HepG2 (cell line): ENCODE data around the gene DEFB124. TPM values are rescaled to one million over a fixed set of nuclear protein-coding genes. Genes with fewer than 3 reads are reported as not detected.

Source experiments
- FOXA1 ChIP-seq, 2 experiments: fragments of 450-650 bp in 1 of 2; sonication (generic) in 1 of 2; formaldehyde crosslinking in 1 of 2; IDR thresholded peaks; 2 replicates each; pipeline versions ENCODE4 v1.4.0 to v1.6.1; 2016 to 2020; ENCODE audit warnings: missing genetic modification reagents in 1 of 2
- HIVEP1 ChIP-seq: sonication (generic); formaldehyde crosslinking; IDR thresholded peaks from 2 replicates; pipeline ENCODE4 v1.4.0; 2020; ENCODE audit warnings: mild to moderate bottlenecking, missing genetic modification reagents
- MAFF ChIP-seq: IDR thresholded peaks from 2 replicates; pipeline ENCODE4 v1.6.1; 2011; ENCODE audit warnings: low read depth, low read length, improper control_type of control experiment
- POGK ChIP-seq: sonication (generic); formaldehyde crosslinking; conservative IDR thresholded peaks from 2 replicates; pipeline ENCODE4 v1.8.0; 2022; ENCODE audit warnings: mild to moderate bottlenecking, moderate library complexity, missing genetic modification reagents
- SMAD1 ChIP-seq: sonication (generic); formaldehyde crosslinking; IDR thresholded peaks from 2 replicates; pipeline ENCODE4 v1.4.0; 2020; ENCODE audit warnings: missing genetic modification reagents, low read depth, mild to moderate bottlenecking, borderline replicate concordance
- STAG1 ChIP-seq: sonication (generic); formaldehyde crosslinking; IDR thresholded peaks from 2 replicates; pipeline ENCODE4 v1.4.0; 2020; ENCODE audit warnings: missing genetic modification reagents
- TOE1 ChIP-seq: sonication (generic); formaldehyde crosslinking; IDR thresholded peaks from 2 replicates; pipeline ENCODE4 v1.4.0; 2020; ENCODE audit warnings: mild to moderate bottlenecking, missing genetic modification reagents
- ZFY ChIP-seq: sonication (generic); formaldehyde crosslinking; IDR thresholded peaks from 2 replicates; pipeline ENCODE4 v1.4.0; 2020; ENCODE audit warnings: missing genetic modification reagents
- ZNF20 ChIP-seq: sonication (generic); formaldehyde crosslinking; IDR thresholded peaks from 2 replicates; pipeline ENCODE4 v1.4.0; 2020; ENCODE audit warnings: mild to moderate bottlenecking, moderate library complexity, missing genetic modification reagents
- ZNF335 ChIP-seq: sonication (generic); formaldehyde crosslinking; IDR thresholded peaks from 2 replicates; pipeline ENCODE4 v1.4.0; 2020; ENCODE audit warnings: missing genetic modification reagents
- ZNF556 ChIP-seq: sonication (generic); formaldehyde crosslinking; IDR thresholded peaks from 2 replicates; pipeline ENCODE4 v1.4.0; 2020; ENCODE audit warnings: mild to moderate bottlenecking, missing genetic modification reagents, borderline replicate concordance
- polyA plus RNA-seq, 8 experiments: library from polyadenylated mRNA; depleted of rRNA in 3 of 8; stranded (reverse) in 7 of 8; unstranded in 1 of 8; fragments of >200 nt; fragmentation: Illumina TruSeq in 4 of 8; extraction: Trizol in 4 of 8; gene quantifications; 2 replicates each; pipeline versions ENCODE4 v1.2.1 to v1.2.3, GENCODE V29; 2011 to 2016; ENCODE audit warnings: low read depth in 4 of 8, missing spikeins in 1 of 8, mixed read lengths in 1 of 8; ENCODE audit not compliant: insufficient read depth in 1 of 8
- total RNA-seq, 5 experiments: library from RNA; depleted of rRNA; stranded (reverse); fragments of >200 nt; fragmentation: Illumina TruSeq; extraction: Trizol; gene quantifications; 2 replicates each; pipeline ENCODE4 v1.2.3, GENCODE V29; 2016; ENCODE audit warnings: low read depth in 1 of 5
- TF ChIP-seq, protein P1 (sequence below): sonication (generic); formaldehyde crosslinking; IDR thresholded peaks from 2 replicates; pipeline ENCODE4 v1.4.0; 2020; ENCODE audit warnings: low read depth, missing genetic modification reagents
- TF ChIP-seq, protein P2 (sequence below): IDR thresholded peaks from 2 replicates; pipeline ENCODE4 v1.6.1; 2016; ENCODE audit warnings: missing compliant biosample characterization, missing genetic modification reagents, borderline replicate concordance
- TF ChIP-seq, protein P3 (sequence below), 2 experiments: sonication (generic) in 1 of 2; formaldehyde crosslinking in 1 of 2; IDR thresholded peaks; 2 replicates each; pipeline versions ENCODE4 v1.6.1 to v1.9.0; 2014 to 2022; ENCODE audit warnings: antibody characterized with exemption in 1 of 2, borderline replicate concordance in 1 of 2, inconsistent platforms in 1 of 2, low read depth in 1 of 2, missing genetic modification reagents in 1 of 2

The DEFB124 gene
- total and polyA plus RNA-seq, 2 of the 13 experiments (the other 11 are each of a cell fraction or from before 2014, with no cell fraction given), result not detected

DNA sequence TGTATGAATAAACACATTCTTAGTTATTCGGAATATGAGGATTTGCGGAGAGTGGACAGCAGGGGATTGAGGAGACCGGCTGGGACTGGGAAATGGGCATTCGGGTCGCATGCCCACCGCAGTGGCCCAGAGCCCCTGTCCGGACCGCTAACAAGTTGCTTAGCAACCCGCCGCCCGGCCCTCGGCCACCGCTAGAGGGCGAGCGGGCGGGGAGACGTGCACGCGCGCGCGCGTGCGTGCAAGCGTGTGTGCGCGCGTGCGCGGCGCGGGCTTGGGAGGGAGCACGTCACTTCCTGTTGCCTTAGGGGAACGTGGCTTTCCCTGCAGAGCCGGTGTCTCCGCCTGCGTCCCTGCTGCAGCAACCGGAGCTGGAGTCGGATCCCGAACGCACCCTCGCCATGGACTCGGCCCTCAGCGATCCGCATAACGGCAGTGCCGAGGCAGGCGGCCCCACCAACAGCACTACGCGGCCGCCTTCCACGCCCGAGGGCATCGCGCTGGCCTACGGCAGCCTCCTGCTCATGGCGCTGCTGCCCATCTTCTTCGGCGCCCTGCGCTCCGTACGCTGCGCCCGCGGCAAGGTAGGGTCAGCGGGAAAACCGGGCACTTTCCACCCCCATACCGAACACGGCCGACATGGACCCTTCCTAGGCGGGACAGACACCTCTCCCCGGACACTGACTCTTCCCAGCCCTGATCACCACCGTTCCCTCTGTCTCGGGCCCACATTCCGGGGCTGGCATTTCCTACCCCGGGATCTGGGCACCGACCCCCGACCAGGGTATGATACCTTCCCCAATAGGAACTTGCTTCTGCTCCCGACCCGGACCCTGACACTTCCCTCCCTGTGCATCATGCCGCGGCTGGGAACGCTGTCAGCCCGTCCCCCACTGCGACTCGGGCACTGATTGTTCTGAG, 39.5 kb upstream of the DEFB124 start, which contains the start of gene HM13 (continued):
- TF ChIP-seq FOXA1 (IDR thresholded peaks at IDR 0.05) (no peak), FOXA1 (CRISPR knock-in tag; IDR thresholded peaks at IDR 0.05) (peak; percentile 90), ZNF335 (peak; percentile 81), ZNF20 (CRISPR knock-in tag) (no peak), SMAD1 (CRISPR knock-in tag) (peak; percentile 73; the same call in 1 of the 2 replicates), MAFF (no peak), TOE1 (CRISPR knock-in tag) (0 out of 2 replicates have a peak, but pooled peaks have one; percentile 43), ZFY (CRISPR knock-in tag) (peak; percentile 99), STAG1 (no peak; the same call in 1 of the 2 replicates), ZNF556 (CRISPR knock-in tag) (peak; percentile 98), HIVEP1 (CRISPR knock-in tag) (peak; percentile 77), POGK (CRISPR knock-in tag) (peak; percentile 94)
- TF ChIP-seq, protein P1, sequence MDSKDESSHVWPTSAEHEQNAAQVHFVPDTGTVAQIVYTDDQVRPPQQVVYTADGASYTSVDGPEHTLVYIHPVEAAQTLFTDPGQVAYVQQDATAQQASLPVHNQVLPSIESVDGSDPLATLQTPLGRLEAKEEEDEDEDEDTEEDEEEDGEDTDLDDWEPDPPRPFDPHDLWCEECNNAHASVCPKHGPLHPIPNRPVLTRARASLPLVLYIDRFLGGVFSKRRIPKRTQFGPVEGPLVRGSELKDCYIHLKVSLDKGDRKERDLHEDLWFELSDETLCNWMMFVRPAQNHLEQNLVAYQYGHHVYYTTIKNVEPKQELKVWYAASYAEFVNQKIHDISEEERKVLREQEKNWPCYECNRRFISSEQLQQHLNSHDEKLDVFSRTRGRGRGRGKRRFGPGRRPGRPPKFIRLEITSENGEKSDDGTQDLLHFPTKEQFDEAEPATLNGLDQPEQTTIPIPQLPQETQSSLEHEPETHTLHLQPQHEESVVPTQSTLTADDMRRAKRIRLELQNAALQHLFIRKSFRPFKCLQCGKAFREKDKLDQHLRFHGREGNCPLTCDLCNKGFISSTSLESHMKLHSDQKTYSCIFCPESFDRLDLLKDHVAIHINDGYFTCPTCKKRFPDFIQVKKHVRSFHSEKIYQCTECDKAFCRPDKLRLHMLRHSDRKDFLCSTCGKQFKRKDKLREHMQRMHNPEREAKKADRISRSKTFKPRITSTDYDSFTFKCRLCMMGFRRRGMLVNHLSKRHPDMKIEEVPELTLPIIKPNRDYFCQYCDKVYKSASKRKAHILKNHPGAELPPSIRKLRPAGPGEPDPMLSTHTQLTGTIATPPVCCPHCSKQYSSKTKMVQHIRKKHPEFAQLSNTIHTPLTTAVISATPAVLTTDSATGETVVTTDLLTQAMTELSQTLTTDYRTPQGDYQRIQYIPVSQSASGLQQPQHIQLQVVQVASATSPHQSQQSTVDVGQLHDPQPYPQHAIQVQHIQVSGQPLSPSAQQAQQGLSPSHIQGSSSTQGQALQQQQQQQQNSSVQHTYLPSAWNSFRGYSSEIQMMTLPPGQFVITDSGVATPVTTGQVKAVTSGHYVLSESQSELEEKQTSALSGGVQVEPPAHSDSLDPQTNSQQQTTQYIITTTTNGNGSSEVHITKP, result 0 out of 2 replicates have a peak, but pooled peaks have one; percentile 12
- TF ChIP-seq, protein P2, sequence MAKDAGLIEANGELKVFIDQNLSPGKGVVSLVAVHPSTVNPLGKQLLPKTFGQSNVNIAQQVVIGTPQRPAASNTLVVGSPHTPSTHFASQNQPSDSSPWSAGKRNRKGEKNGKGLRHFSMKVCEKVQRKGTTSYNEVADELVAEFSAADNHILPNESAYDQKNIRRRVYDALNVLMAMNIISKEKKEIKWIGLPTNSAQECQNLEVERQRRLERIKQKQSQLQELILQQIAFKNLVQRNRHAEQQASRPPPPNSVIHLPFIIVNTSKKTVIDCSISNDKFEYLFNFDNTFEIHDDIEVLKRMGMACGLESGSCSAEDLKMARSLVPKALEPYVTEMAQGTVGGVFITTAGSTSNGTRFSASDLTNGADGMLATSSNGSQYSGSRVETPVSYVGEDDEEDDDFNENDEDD (CRISPR knock-in tag), result peak; percentile 92
- TF ChIP-seq, protein P3, sequence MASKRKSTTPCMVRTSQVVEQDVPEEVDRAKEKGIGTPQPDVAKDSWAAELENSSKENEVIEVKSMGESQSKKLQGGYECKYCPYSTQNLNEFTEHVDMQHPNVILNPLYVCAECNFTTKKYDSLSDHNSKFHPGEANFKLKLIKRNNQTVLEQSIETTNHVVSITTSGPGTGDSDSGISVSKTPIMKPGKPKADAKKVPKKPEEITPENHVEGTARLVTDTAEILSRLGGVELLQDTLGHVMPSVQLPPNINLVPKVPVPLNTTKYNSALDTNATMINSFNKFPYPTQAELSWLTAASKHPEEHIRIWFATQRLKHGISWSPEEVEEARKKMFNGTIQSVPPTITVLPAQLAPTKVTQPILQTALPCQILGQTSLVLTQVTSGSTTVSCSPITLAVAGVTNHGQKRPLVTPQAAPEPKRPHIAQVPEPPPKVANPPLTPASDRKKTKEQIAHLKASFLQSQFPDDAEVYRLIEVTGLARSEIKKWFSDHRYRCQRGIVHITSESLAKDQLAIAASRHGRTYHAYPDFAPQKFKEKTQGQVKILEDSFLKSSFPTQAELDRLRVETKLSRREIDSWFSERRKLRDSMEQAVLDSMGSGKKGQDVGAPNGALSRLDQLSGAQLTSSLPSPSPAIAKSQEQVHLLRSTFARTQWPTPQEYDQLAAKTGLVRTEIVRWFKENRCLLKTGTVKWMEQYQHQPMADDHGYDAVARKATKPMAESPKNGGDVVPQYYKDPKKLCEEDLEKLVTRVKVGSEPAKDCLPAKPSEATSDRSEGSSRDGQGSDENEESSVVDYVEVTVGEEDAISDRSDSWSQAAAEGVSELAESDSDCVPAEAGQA (IDR thresholded peaks at IDR 0.05; ENCODE audit: low read depth), result peak; percentile 78; the same call in 1 of the 2 replicates
- TF ChIP-seq, protein P3 (CRISPR knock-in tag; IDR thresholded peaks at IDR 0.05; ENCODE audit: borderline replicate concordance), result 0 out of 2 replicates have a peak, but pooled peaks have one; percentile 47
